Adrenal gland (tissue), 12 donors: ENCODE measurements around the gene OR6X1. TPM values are rescaled to one million over a fixed set of nuclear protein-coding genes. Genes with fewer than 3 reads are reported as not detected.

Source experiments
- DNase-seq, 7 donors: peaks; one replicate each; pipeline ENCODE4 v3.0.0-alpha.2; 2019 to 2020
- H3K27ac ChIP-seq, 5 donors: fragments of 200-600 bp; sonication (generic) in 4 of 5; 1 replicate in 3 of 5; 2 replicates in 2 of 5; pipeline versions ENCODE4 v1.5.1 to v1.8.0; 2016 to 2020; ENCODE audit warnings: mild to moderate bottlenecking in 1 of 5
- H3K27me3 ChIP-seq: fragments of 200-600 bp; 2 replicates; pipeline ENCODE4 v1.8.0; 2021
- H3K36me3 ChIP-seq, 2 donors: fragments of 200-600 bp; replicated peaks in 1 of 2; 1 replicate in 1 of 2; 2 replicates in 1 of 2; pipeline versions ENCODE4 v1.5.1 to v1.8.0; 2018 to 2022
- H3K4me1 ChIP-seq, 2 donors: fragments of 200-600 bp; replicated peaks in 1 of 2; 1 replicate in 1 of 2; 2 replicates in 1 of 2; pipeline versions ENCODE4 v1.5.1 to v1.8.0; 2018 to 2021
- H3K4me3 ChIP-seq, 4 donors: fragments of 200-600 bp; sonication (generic) in 3 of 4; one replicate each; pipeline ENCODE4 v1.5.1; 2016 to 2018
- H3K9me3 ChIP-seq, 3 donors: fragments of 200-600 bp; sonication (generic) in 1 of 3; replicated peaks in 1 of 3; 1 replicate in 2 of 3; 2 replicates in 1 of 3; pipeline versions ENCODE4 v1.5.1 to v1.8.0; 2016 to 2021
- POLR2A ChIP-seq, 2 donors: fragments of 450-650 bp; IDR thresholded peaks; one replicate each; pipeline ENCODE4 v1.6.1; 2017; ENCODE audit warnings: antibody characterized with exemption in 2 of 2, mild to moderate bottlenecking in 2 of 2, moderate library complexity in 1 of 2
- WGBS, 4 donors: extraction: QIAGEN DNeasy Blood & Tissue Kit in 2 of 4; methylation state at CpG; one replicate each; pipeline versions ENCODE4 v1.1.5 to v1.1.7; 2013 to 2017; 5-methylcytosine and 5-hydroxymethylcytosine counted together
- intact Hi-C, 2 donors: fragments of 100-400 bp; cut with DNase I; formaldehyde crosslinking; loops; one replicate each; pipeline versions ENCODE4 v1.14.1 to v1.15.0; 2022 to 2023
- polyA plus RNA-seq, 3 donors: library from polyadenylated mRNA; stranded (reverse); fragments of 200-250 nt in 2 of 3; fragments of 350-450 nt in 1 of 3; fragmentation: Illumina TruSeq in 1 of 3; extraction: RNeasy Lipid Tissue Mini Kit (QIAGEN cat#74804) in 1 of 3; gene quantifications; one replicate each; pipeline ENCODE4 v1.2.3, GENCODE V29; 2013 to 2014
- total RNA-seq, 9 donors: library from RNA; depleted of rRNA in 4 of 9; stranded (reverse); fragments of >200 nt in 4 of 9; fragments of 120-200 nt in 1 of 9; fragmentation: NEBNext Ultra II Directional in 1 of 9; extraction: Animal tissue kit (Norgen Biotek cat#: 25700) in 1 of 9; gene quantifications; one replicate each; pipeline versions ENCODE4 v1.1.0 to v1.2.4, GENCODE V29; 2013 to 2023
- TF ChIP-seq, protein P1 (sequence below), 6 experiments: fragments of 450-650 bp in 4 of 6; fragments of 200-600 bp in 2 of 6; sonication (generic) in 1 of 6; IDR thresholded peaks; 1 replicate in 5 of 6; 2 replicates in 1 of 6; pipeline versions ENCODE4 v1.5.1 to v1.8.0; 2016 to 2021; ENCODE audit warnings: antibody characterized with exemption in 6 of 6, mild to moderate bottlenecking in 2 of 6, moderate library complexity in 1 of 6
- donor health status: healthy with polysubstance abuse.
- donor health status: Bipolar disorder and iron deficiency.
- donor health status: DM: yes; HTN: yes; CAD: no.
- donor health status: DM: no; HTN: no; CAD: no.
- donor health status: DM: no; HTN: no; CAD: no.
- donor health status: DM: yes; HTN: yes; CAD: no.

OR6X1 gene
- total and polyA plus RNA-seq, 12 donors = not detected

DNA sequence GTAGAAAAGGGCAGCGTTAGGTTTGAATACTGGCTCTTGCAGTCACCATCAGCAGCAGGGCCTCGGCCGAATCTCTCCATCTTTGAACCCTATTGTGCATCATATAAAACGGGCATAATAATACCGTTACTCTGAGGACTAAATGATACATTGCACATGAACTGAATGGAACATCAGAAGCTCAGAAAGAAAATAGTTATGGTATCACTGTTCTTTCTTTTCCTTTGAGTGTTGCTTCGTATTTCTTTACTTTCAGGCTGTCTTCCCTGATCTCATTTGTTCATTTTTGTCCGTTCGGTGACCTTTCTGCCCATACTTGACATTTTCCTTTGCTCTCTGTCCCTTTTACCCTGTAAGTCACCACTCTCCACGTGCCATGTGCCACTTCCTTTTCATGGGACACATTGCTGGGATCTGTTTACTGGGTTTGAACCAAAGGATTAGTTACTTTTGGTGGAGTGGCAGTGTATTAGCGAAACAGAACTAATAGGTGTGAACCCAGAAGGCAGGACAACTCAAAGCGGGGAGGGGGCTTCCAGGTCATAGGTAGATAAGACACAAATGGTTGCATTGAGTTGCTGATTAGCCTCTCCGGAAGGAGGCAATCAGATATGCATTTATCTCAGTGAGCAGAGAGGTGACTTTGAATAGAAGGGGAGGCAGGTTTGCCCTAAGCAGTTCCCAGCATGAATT, 12.1 kb downstream of the OR6X1 start:
- Histone ChIP-seq H3K27ac (no peak overlapping the region), H3K27me3 (no peaks in the 10 kb centered on the region)

DNA sequence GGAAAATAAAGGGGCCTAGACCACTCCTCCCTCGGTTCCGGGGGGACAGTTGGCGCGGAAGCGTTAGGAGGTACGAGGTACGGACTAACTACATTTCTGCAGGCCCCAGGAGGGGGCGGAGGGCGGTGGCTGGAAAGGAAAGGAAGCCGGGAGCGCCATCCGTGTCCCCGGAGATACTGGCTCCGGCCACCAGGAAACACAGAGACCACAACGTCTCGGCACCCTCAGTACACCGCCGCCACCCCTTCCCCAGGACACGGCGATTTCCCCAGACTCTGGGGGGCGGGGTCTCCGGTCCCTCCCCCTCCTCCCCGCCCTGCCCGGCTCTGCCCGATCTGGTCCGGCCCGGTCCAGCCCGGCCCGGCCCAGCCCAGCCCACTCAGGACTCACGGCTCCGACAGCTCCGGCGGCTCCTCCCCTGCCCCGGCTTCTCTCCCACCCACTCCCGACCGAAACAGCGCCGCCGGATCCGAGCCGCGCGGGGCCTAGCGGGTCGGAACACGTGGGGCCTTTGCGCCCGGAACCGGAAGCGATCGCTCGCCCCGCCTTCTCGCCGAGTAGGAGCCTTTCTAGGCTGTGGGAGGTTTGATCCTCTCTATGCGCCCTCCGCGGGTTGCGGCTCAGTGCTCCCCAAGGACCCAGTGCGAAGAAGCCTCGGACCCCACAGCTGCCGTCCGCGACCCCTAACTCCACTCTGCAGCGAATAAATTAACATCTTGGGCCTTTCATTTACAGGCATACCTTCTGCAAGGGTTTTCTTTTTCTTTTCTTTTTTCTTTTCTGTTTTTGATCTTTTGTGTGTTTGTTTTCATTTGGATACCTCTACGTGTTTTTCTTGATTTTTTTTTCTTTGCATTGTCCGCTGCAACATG, 12.9 kb downstream of the OR6X1 start, which contains the start of gene ZNF202:
TSS of gene ZNF202 (minus strand) at position 502 of the 872 bp plus-strand sequence. CDS start 10,772 bp downstream, outside the sequence.
- Histone ChIP-seq H3K27ac (peak within 1 kb of the TSS in 4 of 5 donors; percentile 24 to 86 (median 75)), H3K27me3 (no peaks in the 10 kb centered on the region), H3K4me1 (peaks cover 9 to 18% of the 10 kb centered on the region in 2 donors), H3K4me3 (peak within 1 kb of the TSS; percentile 52 to 100 (median 90)), H3K36me3 (no peaks in the 10 kb centered on the region), H3K9me3 (no peaks in the 10 kb centered on the region)
- intact Hi-C loops = no loop called here
- peak; percentile 90 to 94 (median 93) for DNase-seq
- TF ChIP-seq, protein P1, sequence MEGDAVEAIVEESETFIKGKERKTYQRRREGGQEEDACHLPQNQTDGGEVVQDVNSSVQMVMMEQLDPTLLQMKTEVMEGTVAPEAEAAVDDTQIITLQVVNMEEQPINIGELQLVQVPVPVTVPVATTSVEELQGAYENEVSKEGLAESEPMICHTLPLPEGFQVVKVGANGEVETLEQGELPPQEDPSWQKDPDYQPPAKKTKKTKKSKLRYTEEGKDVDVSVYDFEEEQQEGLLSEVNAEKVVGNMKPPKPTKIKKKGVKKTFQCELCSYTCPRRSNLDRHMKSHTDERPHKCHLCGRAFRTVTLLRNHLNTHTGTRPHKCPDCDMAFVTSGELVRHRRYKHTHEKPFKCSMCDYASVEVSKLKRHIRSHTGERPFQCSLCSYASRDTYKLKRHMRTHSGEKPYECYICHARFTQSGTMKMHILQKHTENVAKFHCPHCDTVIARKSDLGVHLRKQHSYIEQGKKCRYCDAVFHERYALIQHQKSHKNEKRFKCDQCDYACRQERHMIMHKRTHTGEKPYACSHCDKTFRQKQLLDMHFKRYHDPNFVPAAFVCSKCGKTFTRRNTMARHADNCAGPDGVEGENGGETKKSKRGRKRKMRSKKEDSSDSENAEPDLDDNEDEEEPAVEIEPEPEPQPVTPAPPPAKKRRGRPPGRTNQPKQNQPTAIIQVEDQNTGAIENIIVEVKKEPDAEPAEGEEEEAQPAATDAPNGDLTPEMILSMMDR (IDR thresholded peaks at IDR 0.05) = peak in 4 of 6 experiments; percentile 22 to 39 (median 28)
- peak; percentile 26 to 68 for TF ChIP-seq POLR2A (IDR thresholded peaks at IDR 0.05)
- WGBS, 4 donors = 0% methylated on average over 23 to 67 of the region's 67 CpGs

More for the DNA sequence above, 12.1 kb downstream of the OR6X1 start:
- peaks cover 6 to 18% of the 10 kb centered on the region in 2 donors for H3K4me1 ChIP-seq
- WGBS, 4 donors = 22 to 25% (median 23%) methylated on average over 12 of the region's 12 CpGs
- peak overlapping the region; percentile 52 to 100 (median 90) for H3K4me3 ChIP-seq
- no peaks in the 10 kb centered on the region for H3K36me3 ChIP-seq
- H3K9me3 ChIP-seq = no peaks in the 10 kb centered on the region
- intact Hi-C loops = no loop called here
- peak in 1 of 7 donors; percentile 22 for DNase-seq
- TF ChIP-seq, protein P1 (IDR thresholded peaks at IDR 0.05) = no peak
- TF ChIP-seq POLR2A (IDR thresholded peaks at IDR 0.05) = no peak

DNA sequence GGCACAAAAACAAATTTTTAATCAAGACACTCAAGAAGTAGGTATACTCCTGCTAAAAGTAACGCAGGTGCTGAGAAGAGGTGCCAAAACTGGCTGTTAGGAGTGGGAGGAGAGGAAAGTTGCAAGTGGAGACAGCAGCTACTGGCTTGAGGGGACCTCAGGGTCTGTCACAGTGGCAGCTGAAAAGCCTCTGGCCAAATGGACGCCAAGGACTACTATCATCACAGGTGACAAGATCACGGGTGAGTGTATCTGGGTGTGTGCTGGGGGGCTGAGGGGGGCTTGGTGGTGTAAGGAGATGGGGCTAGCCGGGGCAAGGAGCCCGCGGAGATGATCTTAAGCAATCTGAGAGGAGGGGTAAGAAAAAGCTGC, 13.5 kb downstream of the OR6X1 start:
- intact Hi-C loops = no loop called here
- no peaks in the 10 kb centered on the region for H3K27me3 ChIP-seq
- H3K4me1 ChIP-seq = peaks cover 10 to 18% of the 10 kb centered on the region in 2 donors
- no peaks in the 10 kb centered on the region for H3K36me3 ChIP-seq
- peak in 3 of 7 donors; percentile 11 to 27 (median 18) for DNase-seq
- H3K4me3 ChIP-seq = peak overlapping the region; percentile 52 to 100 (median 90)
- 0 to 4% (median 2%) methylated on average over 6 of the region's 6 CpGs for WGBS, 4 donors
- peak overlapping the region in 1 of 5 donors; percentile 73 for H3K27ac ChIP-seq
- TF ChIP-seq POLR2A (IDR thresholded peaks at IDR 0.05) = no peak
- TF ChIP-seq, protein P1 (IDR thresholded peaks at IDR 0.05) = no peak
- no peaks in the 10 kb centered on the region for H3K9me3 ChIP-seq

DNA sequence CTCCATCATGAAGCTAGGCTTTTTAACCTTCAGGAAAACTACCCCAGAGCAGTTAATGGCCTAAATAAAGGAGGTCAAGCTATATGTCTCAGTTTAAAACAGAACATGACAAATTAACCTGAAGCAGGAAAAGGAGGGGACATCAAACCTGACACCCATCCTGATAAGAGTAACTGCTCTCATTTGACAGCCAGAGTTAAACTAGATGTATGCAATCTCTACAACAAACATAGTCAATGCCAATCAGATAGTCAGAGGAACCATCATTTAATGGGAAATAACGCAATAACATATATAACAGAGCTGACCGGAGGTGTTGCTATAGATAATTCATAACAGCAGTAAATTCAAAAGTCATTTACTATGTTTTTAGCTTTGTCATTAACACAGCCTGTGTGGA, 15.9 kb downstream of the OR6X1 start:
- no peak for DNase-seq
- H3K27me3 ChIP-seq = no peaks in the 10 kb centered on the region
- H3K9me3 ChIP-seq = no peaks in the 10 kb centered on the region
- WGBS, 4 donors = 0 to 98% (median 46%) methylated on average over 2 of the region's 2 CpGs
- no peak overlapping the region for H3K27ac ChIP-seq
- no peak overlapping the region for H3K4me3 ChIP-seq
- peaks cover 10 to 18% of the 10 kb centered on the region in 2 donors for H3K4me1 ChIP-seq
- TF ChIP-seq, protein P1 (IDR thresholded peaks at IDR 0.05) = no peak
- no peak for TF ChIP-seq POLR2A (IDR thresholded peaks at IDR 0.05)
- no peaks in the 10 kb centered on the region for H3K36me3 ChIP-seq
- intact Hi-C loops = no loop called here
